GM13976 (cell line): ENCODE results near the gene HSF2BP.
"Not testable (repeated sequence)": the region's sequence is repeated elsewhere in the genome, so short reads cannot be mapped to it uniquely, and the experiment has no call there.

Experiments
- DNase-seq: peaks from one replicate; pipeline ENCODE4 v3.0.0; 2012; ENCODE audit warnings: low spot score
- CTCF ChIP-seq: IDR thresholded peaks from 2 replicates; pipeline ENCODE4 v1.5.1; 2012; ENCODE audit warnings: borderline replicate concordance, mild to moderate bottlenecking; ENCODE audit not compliant: insufficient read depth; ENCODE audit errors: extremely low read depth, missing control alignments, control extremely low read depth
- in situ Hi-C: fragments of 300-500 bp; cut with MboI; formaldehyde crosslinking; loops from one replicate; pipeline ENCODE4 v1.12.0; 2022; ENCODE audit warnings: low sequenced_read_pairs, mixed read lengths, inconsistent platforms; ENCODE audit not compliant: unreplicated experiment

Gene HSF2BP

GRCh38 chr21:43599728-43600127 is 59.6 kb downstream of the HSF2BP start:
- DNase-seq, result no peak
- TF ChIP-seq CTCF, result no peak
- in situ Hi-C loops, result no loop called here

GRCh38 chr21:43598416-43599120 is 60.7 kb downstream of the HSF2BP start:
- no peak for TF ChIP-seq CTCF
- in situ Hi-C loops, result no loop called here
- no peak for DNase-seq

DNA sequence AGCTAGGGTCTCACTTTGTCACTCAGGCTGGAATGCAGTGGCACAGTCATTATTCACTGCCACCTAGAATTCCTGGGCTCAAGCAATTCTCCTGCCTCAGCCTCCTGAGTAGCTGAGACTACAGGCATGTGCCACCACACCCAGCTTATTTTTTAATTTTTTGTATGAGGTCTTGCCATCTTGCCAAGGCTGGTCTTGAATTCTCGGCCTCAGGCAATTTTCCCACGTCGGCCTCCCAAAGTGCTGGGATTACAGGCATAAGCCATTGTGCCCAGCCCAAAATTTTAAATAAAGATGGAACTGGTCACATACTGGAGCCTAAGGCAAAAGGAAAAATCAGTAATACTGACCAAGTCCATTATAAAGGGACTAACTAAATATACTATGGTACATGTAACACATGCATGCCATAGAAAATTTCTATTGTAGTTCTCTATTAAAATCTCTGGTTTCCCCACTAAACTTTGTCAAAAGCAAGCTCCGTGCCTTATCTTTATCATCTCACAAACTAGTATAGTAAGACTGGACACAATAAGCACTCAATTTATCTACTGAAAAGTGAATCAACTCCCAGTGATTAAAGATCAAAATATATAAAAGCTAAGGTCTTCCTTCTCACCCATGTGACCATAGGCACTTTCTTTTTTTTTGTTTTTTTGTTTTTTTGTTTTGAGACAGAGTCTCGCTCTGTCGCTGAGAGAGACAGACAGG is 61.6 kb downstream of the HSF2BP start:
- no peak for DNase-seq
- no peak for TF ChIP-seq CTCF
- in situ Hi-C loops, result no loop called here

DNA sequence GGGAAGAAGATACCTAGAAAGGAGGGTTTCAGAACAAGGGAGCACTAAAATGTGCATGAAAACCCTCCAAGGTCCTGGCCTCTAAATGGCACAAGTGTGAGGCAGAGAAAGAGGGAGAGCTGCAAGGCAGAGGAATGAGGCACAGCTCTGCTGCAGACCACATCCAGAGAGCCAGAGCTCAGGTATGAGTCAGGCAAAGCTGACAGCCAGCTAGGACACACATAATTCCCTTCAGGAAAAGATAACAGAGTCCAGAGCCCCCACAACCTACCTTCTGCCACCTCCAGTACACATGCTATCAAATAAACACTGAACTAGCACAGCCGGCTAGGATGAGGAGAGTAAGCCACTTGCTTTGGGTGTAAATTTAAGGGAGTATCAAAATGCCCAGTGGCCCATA is 62.2 kb downstream of the HSF2BP start:
- in situ Hi-C loops, result no loop called here
- no peak for TF ChIP-seq CTCF
- no peak for DNase-seq

DNA sequence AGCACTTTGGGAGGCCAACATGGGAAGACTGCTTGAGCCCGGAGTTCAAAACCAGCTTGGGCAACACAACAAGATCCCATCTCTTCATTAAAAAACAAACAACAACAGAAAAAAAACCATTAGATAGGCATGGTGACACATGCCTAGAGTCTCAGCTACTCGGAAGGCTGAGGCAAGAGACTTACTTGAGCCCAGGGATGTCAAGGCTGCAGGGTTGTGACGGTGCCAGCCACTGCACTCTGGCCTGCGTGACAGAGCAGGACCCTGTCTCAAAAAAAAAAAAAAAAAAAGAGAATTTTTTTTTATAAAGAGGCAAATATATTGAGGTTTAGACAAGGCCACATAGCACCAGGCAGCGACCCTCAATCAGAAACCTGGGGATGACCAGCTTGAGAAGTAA is 62.7 kb downstream of the HSF2BP start:
- in situ Hi-C loops, result no loop called here
- no peak for TF ChIP-seq CTCF
- no peak for DNase-seq

GRCh38 chr21:43595769-43596168 is 63.5 kb downstream of the HSF2BP start:
- DNase-seq, in situ Hi-C loops: not testable (repeated sequence)

- in situ Hi-C loops, result no loop called here
Observed at GRCh38 chr21:43593078-43593477, 66.2 kb downstream of the HSF2BP start.

More at GRCh38 chr21:43593078-43593477, 66.2 kb downstream of the HSF2BP start:
- TF ChIP-seq CTCF, result no peak
- no peak for DNase-seq
